GM21381 (cell line): Measurements from ENCODE around the gene MAML2.

ENCODE experiments used
- ATAC-seq: cut with Tn5 transposase; IDR thresholded peaks from one replicate; pipeline ENCODE4 v1.9.1; 2021; ENCODE audit warnings: mild to moderate bottlenecking, moderate library complexity; ENCODE audit not compliant: unreplicated experiment

The MAML2 gene

DNA sequence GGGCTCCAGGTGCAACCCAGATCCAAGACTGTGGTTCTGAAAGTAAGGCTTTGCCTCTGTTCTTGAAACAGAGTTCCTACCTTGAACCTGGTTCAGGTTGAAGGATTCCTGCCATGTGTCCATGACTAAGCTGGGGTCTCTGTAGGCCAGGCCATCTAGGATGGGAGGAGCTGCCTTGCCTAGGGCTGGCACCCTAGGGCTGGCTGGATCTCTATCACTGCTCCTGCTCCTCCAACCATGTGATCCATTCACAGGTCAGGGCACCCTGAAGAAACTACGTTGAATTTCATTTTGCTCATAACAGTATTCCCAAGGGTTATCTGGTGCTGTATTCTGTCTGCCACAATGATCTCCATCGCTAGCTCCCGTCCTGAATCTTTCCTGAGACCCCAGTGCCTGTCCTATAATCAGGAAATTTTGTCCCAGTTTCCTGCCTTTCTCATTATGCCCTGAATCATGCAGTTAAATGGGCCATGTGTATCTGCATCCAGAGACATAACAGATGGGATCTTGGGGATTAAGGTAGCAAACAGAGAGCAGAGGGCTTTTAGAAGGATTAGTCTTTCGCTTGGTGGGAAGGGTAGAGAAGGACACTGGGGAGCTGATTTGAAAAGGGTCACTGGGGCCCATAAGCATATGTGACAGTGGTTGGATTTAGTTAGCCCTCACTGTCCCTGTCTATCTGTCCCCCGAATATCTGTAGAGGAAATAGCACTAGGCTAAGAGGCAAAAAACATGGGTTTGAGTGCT lies 320.9 kb downstream of the MAML2 start:
- no peak for ATAC-seq

DNA sequence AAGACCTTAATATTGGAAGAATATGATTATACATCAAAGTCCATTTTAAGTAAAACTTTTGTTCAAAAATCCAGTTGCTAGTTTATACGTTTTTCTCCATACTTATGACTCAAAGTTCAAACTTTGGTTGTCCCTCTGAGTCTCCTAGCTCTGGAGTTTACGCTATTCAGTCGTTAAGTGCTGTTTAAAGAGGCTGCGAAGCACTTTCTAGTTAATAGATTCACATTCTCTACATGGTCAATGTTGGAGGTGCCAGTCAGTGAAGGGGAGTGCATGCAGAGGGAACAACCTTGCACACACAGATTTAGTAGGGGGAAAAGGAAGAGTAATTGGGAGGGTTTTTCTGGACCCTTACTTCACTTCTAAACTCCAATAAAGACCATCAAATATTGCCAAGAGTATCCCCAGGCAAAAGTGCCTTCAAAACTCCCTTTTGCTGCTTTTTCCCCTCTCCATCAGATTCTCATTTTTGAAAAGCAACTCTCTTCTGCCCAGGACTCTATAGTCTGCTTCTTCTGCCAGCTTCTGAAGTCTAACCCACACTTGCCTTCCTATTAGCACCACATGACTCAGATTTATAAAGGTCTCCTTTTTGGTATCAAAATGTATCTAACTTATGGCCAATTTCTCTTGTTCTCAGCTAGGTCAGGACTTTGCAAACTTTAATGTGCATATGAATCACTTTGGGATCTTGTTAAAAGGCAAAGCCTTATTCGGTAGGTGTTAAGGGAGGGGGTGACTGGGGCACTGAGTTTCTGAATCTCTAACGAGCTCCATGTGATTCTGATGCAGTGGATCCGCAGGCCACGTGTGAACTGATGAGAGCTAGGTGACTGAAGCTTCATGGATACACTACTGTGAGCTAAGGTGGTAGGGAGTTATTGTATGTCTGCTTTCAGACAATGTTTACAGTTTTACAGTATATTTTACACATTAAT lies 322.9 kb downstream of the MAML2 start:
- no peak for ATAC-seq

DNA sequence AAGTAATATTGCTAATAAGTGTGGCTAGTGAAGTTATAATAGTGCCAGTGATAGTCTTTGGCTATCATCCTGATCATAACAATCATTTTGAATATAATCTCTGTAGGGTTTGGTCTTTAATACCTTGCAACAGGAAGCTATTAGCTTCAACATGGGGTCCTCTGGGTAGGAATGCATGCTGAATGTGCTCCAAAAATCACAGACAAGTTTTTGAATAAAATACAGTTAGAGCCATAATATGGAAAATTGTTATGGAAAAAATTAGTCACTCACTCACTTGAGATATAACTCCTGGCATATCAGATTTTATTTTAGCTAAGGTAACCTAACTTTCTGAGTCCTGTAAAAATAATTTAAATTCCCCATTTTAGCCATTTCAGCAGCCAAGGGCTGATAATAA lies 323.7 kb downstream of the MAML2 start:
- ATAC-seq: no peak

DNA sequence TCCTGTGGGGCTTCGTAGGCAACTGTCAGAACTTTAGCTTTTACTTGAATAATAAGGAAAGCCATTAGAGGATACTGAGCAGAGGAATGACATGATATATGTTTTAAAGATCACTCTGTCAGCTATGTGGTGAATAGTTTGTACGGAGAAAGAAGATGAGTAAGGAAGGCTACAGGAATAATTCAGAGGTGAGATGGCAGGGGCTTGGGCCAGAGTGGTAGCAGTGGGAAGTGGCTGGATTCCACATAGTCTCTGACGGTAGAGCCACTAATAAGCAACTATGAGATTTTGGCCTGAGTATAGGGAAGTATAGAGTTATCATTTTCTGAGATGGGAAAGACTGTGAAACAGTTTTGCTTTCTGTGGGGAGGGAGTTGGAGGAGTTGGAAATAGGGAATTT lies 325.1 kb downstream of the MAML2 start:
- no peak for ATAC-seq

DNA sequence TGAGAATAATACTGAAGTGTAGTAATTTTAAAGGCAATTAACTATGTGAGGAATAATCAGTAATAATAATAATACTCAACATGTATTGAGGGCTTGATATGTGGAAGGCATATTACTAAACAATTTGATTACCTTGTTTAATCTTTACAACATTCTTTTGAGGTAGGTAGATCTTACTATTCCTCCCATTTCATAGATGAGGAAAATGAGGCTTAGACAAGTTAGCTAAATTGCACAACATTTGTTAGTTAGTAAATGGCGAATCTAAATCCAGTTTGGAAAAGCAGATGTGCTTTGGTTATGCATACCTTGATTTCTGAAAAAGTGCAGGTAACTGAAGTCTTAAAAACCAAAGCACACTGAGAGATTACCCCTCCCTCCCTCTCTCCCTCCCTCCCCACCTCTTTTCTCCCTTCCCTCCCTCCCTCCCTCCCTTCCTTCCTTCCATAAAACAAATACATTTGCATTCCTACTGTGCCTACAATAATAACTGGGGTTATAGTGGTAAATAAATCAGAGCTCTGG lies 326.0 kb downstream of the MAML2 start:
- ATAC-seq: no peak

DNA sequence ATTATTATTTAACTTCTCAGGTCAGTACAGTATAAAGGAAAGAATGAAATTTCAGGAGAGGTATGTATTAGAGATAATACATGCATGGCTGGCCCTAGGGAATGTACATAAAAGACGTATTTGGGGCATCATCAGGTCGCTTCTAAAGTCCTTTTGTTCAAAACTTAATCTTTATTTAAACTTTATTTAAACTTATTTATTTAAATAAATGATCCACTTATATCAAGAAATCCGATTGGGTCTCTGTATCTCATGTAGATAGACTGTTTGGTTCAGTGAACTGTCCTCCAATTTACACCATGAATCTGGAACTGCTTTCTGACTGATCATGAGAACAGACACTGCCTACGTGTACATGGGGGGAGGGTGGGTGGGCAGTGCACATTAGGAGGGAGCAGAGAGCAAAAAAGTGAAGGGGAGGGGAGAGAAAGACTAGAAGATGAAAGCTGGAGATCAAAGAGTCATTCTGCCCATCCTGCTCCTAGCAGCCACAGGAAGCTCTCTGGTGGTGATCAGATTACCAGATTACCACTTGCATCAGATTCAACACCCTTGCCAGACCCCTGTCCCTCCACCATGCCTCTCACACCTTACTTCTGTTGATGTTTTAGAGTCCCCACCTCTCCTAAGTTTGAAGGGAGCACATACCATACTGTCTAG lies 327.0 kb downstream of the MAML2 start:
- no peak for ATAC-seq

DNA sequence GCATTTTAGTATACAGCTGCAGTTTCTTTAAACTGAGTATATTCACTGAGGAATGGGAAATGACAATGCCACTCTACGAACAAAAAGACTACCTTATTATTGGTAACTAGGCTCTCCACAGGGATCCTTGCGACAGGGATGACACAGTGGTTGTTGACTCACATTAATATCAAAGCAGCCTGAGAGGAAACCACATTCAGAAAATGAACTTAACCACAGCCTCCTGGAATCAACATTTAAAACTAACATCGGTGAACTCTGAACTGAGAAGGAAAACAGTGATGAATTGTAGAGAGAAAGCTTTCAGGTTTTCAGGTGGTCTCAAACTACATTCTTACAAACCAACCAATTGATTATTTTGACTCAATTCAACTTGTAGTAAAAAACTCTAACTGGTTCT lies 328.8 kb downstream of the MAML2 start:
- no peak for ATAC-seq

DNA sequence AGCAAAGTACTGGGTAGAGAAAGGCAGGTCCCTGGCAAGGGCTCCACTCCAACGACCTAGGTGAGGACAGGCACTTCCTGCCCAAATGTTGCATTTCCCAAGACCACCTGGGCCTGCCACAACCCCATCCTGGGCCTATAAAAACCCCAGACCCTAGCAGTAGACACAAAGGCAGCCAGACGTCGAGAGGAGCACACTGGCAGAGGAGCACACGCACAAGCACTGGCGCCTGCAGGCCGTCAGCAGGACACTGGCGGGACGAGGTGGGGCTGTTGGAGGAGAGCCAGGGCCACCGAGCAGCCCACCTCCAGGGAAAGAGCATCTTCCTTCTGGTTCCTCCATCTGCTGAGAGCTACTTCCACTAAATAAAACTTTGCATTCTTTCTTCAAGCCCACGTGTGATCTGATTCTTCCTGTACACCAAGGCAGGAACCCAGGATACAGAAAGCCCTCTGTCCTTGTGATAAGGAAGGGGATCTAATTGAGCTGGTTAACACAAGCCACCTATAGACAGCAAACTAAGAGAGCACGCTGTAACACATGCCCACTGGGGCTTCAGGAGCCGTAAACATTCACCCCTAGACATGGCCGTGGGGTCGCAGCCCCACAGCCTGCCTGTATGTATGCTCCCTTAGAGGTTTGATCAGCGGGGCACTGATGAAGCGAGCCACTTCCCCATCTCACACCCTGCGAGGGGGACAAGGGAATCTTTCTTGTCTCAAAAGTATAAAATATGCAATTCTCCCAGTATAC lies 329.4 kb downstream of the MAML2 start:
- ATAC-seq: no peak

DNA sequence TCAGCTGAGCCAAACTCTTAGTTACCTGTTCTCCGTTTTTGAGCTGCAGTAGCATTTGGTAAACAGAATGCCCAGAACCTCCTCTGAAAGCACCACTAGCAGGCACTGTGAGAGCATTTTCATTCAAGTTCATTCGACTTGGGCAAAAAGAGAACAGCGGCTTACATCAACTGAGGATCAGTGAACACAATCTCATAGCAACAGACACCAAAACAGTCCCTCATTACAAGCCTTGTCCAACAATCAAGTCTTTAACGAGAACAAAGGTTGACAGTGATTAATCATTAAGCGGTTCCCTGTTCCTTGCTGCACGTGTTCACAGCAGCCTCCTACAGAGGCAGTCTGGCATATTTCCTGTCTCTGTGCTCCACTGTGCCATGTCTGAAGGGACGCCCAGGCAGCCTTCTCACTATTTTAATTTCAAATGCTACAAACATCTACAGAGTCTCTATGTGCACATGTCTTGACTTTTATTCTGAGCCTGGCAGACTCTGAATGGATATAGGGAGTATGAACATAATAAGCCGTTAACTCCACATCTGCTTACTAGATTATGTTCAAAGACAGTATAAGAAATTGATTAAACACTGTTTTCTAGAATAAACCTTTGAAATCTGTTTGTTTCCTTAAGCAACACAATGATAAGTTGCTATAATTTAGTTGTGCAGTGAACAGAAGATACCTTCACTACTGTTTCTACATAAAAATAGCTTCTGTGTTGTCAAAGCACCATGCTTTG lies 330.7 kb downstream of the MAML2 start:
- ATAC-seq: peak; percentile 87

DNA sequence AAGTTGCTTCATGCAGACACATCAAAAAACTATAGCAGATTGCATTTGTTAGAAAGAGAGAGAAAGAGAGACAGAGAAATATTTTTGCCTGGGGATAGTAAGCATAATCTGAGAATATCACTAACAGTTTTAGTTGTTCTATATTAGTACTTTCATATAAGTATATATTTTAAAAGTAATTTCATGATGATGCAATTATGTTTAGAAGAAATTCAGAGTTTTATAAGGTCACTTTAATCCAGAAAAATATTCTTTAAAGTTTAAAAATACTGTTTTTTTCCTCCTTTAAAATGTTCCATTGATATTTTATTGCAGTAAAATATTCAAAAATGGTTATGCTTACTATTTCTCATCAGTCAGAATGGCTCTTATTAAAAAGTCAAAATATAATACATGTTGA lies 332.3 kb downstream of the MAML2 start:
- no peak for ATAC-seq

DNA sequence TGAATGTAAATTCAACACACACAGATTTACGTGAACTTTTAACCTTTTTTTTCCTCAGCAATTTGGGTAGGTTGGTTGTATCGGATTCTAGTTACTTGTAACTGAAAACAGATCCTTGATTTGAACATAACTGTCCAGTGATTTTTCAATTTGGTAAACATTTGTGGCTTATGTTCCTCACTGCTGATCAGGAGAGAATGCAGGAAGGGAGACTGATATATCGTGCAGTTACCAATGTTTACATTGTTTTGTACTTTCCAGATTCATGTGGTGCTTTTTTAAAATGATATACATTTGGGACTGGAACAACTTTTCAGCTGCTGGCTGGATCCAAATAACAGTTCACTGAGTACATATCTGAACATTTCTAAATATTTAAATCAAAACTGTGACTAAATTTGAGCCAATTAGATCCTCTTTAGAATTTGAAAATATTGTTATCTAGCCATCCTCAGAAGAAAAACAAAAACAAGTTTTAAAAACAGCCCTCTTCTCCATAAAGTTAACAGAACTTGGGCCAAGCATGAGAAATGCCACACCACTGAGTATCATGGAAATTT lies 334.8 kb downstream of the MAML2 start:
- no peak for ATAC-seq

DNA sequence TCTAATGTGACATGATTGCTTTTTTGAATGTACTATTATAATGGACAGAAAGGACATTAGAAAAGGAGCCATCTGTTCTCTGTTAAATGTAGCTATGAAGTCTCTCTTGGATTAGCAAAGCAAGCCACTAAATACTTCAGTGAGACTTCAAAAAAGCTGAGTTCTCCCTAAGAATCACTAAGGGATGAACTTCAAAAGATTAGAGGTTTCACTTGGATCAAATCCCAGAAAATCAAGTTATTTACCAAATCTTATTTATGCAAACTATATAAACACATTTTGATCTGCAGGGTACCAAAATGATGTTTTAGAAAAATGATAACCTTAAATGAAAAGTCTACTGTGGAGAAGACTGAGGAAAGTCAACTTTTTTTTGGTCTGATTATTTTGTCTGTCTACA lies 337.0 kb downstream of the MAML2 start:
- no peak for ATAC-seq

DNA sequence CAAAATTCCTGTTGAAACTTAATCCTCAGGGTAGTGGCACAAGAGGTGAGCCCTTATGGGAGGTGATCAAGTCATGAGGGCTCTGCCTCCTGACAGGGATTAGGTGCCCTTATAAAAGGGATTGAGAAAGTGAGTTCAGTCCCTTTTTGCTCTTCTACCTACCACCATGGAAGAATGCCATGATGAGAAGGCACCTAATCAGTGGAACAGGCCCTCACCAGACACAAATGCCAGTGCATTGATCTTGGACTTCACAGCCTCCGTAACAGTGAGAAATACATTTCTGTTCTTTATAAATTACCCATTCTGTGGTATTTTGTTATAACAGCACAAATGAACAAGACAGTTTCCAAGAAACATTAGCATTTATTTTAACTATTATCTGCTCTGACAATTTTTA lies 338.1 kb downstream of the MAML2 start:
- ATAC-seq: no peak

DNA sequence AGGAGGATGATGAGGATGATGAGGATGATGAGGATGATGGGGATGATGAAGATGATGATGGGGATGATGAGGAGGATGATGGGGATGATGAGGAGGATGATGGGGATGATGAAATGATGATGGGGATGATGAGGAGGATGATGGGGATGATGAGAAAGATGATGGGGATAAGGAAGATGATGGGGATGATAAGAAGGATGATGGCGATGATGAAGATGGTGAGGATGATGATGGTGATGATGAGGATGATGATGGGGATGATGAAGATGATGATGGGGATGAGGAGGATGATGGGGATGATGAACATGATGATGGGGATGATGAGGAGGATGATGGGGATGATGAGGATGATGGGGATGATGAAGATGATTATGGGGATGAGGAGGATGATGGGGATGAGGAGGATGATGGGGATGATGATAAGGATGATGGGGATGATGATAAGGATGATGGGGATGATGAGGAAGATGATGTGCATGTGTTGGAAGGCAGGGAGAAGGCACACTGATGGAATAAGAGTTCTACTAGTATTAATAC lies 340.2 kb downstream of the MAML2 start:
- no peak for ATAC-seq

DNA sequence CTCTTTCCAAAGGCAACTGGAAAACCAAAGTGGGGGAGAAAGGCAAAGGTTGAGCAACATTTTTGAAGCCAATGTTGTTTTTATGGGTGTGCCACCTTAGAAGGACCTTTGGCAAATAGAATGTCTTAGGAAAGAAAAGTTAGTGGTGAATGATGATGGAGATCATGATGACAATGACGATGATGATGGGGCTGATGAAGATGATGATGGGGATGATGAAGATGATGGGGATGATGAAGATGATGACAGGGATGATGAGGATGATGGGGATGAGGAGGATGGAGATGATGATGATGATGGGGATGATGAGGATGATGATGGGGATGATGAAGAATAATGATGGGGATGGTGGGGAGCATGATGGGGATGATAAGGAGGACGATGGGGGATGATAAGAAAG lies 340.7 kb downstream of the MAML2 start:
- ATAC-seq: no peak

DNA sequence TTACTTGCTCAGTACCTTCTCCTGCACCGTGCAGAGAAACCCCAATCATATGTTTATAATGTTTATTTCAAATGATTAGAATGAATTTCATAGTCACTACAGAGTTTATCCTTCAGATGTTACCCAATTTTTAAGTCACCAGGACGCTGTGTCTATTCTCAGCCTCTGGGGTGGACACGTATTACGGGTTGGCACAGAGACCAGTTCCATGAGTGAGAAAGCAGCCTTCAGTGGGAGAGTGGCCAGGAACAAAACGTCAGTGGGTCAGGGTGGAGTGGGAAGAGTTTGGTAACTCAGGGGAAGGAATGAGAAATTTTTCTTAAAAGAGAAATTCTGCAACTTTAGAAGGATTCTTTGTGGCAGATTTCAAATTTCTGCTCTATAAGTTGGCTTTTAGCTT lies 342.0 kb downstream of the MAML2 start:
- ATAC-seq: no peak

DNA sequence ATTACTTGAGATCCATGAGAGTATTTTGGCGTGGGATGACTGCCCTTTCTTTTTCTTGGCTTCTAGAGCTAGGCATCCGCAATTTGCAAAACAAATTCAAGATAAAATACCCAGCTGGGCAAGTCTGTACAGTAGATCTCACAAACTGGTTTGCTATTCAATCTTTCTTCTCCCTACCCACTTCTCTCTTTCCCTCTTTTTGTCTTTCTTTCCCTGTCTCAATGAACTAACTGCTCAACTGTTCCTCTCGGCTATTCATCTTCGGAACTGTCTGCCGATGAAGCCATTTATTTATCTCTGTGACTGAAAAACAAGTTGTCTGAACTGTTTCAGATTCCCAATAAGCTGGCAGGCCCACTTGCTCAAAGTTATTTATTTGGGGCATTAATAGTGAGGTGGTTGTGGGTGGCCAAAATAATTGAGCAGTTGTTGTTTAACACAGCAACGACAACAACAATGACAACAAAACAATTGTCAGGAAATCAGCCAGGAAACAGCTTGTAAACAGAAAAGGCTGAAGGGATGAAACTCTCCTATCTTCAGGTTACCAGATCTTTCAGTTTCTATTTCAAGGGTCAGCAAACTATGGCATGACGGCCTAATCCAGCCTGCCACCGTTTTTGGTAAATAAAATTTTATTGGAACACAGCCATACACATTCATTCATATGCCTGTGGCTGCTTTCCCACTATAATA lies 343.1 kb downstream of the MAML2 start:
- no peak for ATAC-seq

DNA sequence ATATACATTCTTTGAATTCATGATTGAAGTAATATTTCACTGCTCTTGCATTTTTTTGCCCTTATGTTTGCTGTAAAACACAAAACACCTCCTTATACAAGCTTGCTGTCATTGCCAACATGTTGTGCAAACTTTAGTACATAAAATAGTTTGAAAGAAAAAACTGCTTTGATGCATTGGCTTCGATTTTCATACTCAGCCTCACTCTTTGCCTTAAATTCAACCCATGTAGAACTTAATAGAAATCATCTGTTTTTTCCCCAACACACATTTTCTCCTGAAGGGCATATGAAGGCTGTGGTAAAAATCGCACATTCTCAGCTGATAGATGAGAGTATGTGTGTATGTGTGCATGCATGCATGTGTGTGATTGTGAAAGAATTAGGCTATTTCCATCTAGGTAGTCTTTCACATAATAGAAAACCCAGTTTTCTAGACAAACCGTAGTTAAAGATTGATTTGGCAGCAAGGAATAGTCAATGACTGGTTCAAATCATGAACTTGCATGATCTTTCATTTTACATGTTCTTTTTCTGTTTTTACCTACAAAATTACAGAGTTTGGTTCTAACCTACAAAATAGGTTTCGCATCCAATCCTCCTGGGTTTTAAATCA lies 346.3 kb downstream of the MAML2 start:
- no peak for ATAC-seq
